Tibial nerve (tissue), 4 donors: Measurements from ENCODE around the gene CDKL5. TPM values are rescaled to one million over a fixed set of nuclear protein-coding genes. Genes with fewer than 3 reads are reported as not detected.

Source experiments
- DNase-seq, 2 donors: peaks; one replicate each; pipeline ENCODE4 v3.0.0-alpha.2; 2019; ENCODE audit warnings: low spot score in 2 of 2
- H3K27ac ChIP-seq, 4 donors: fragments of 200-600 bp; sonication (generic) in 3 of 4; one replicate each; pipeline ENCODE4 v1.5.1; 2017 to 2019; ENCODE audit warnings: mild to moderate bottlenecking in 1 of 4
- H3K27me3 ChIP-seq, 2 donors: fragments of 200-600 bp; sonication (generic) in 1 of 2; one replicate each; pipeline versions ENCODE4 v1.5.1 to v1.6.0; 2017 to 2019
- H3K36me3 ChIP-seq, 3 donors: fragments of 200-600 bp; sonication (generic); one replicate each; pipeline ENCODE4 v1.5.1; 2018 to 2019
- H3K4me1 ChIP-seq, 4 donors: fragments of 200-600 bp; sonication (generic) in 3 of 4; one replicate each; pipeline ENCODE4 v1.5.1; 2017 to 2019
- H3K4me3 ChIP-seq, 4 donors: fragments of 200-600 bp; sonication (generic) in 3 of 4; one replicate each; pipeline ENCODE4 v1.5.1; 2017 to 2019; ENCODE audit warnings: mild to moderate bottlenecking in 1 of 4, moderate library complexity in 1 of 4
- H3K9me3 ChIP-seq, 4 donors: fragments of 200-600 bp; sonication (generic) in 3 of 4; one replicate each; pipeline ENCODE4 v1.5.1; 2017 to 2019
- CTCF ChIP-seq, 5 experiments: fragments of 200-600 bp in 3 of 5; fragments of 450-650 bp in 2 of 5; sonication (generic) in 3 of 5; IDR thresholded peaks; one replicate each; pipeline ENCODE4 v1.5.1; 2016 to 2019; ENCODE audit warnings: antibody characterized with exemption in 5 of 5, mild to moderate bottlenecking in 3 of 5, moderate library complexity in 2 of 5
- EP300 ChIP-seq, 2 donors: sonication (generic); formaldehyde crosslinking; IDR thresholded peaks; one replicate each; pipeline ENCODE4 v1.6.1; 2017; ENCODE audit warnings: antibody characterized with exemption in 2 of 2, mild to moderate bottlenecking in 1 of 2
- POLR2A ChIP-seq, 2 donors: fragments of 450-650 bp; IDR thresholded peaks; one replicate each; pipeline ENCODE4 v1.6.1; 2017; ENCODE audit warnings: antibody characterized with exemption in 2 of 2, mild to moderate bottlenecking in 2 of 2, moderate library complexity in 2 of 2
- WGBS, 2 donors: methylation state at CpG; one replicate each; pipeline ENCODE4 v1.1.5; 2018; 5-methylcytosine and 5-hydroxymethylcytosine counted together
- total RNA-seq, 4 donors: library from RNA; depleted of rRNA; stranded (reverse); fragments of >200 nt; gene quantifications; one replicate each; pipeline ENCODE4 v1.1.0, GENCODE V29; 2016

The CDKL5 gene
- total RNA-seq, 4 donors from 2014 or later, result 6.1 to 7.5 (median 6.3) TPM

- TF ChIP-seq CTCF (IDR thresholded peaks at IDR 0.05), result no peak
- WGBS, 2 donors, result 87 to 96% methylated on average over 4 of the region's 4 CpGs
- no peak for DNase-seq
- no peaks in the 10 kb centered on the region for H3K9me3 ChIP-seq
- no peak overlapping the region for H3K4me3 ChIP-seq
- H3K27me3 ChIP-seq, result no peaks in the 10 kb centered on the region
- no peak overlapping the region for H3K27ac ChIP-seq
- H3K4me1 ChIP-seq, result no peaks in the 10 kb centered on the region
- no peaks in the 10 kb centered on the region for H3K36me3 ChIP-seq
Measured at GRCh38 chrX:18468599-18468998, 43.2 kb downstream of the CDKL5 start.

GRCh38 chrX:18471296-18471695 lies 45.9 kb downstream of the CDKL5 start:
- H3K27me3 ChIP-seq, result no peaks in the 10 kb centered on the region
- H3K4me1 ChIP-seq, result no peaks in the 10 kb centered on the region
- no peak overlapping the region for H3K4me3 ChIP-seq
- no peak for DNase-seq
- TF ChIP-seq EP300 (IDR thresholded peaks at IDR 0.05), result no peak
- no peak for TF ChIP-seq POLR2A (IDR thresholded peaks at IDR 0.05)
- TF ChIP-seq CTCF (IDR thresholded peaks at IDR 0.05), result no peak
- no peaks in the 10 kb centered on the region for H3K36me3 ChIP-seq
- H3K27ac ChIP-seq, result no peak overlapping the region
- WGBS, 2 donors, result 88 to 95% methylated on average over 2 of the region's 2 CpGs
- no peaks in the 10 kb centered on the region for H3K9me3 ChIP-seq

- Histone ChIP-seq H3K27me3 (no peaks in the 10 kb centered on the region), H3K9me3 (no peaks in the 10 kb centered on the region), H3K4me3 (no peak overlapping the region), H3K4me1 (no peaks in the 10 kb centered on the region), H3K36me3 (no peaks in the 10 kb centered on the region), H3K27ac (no peak overlapping the region)
- no peak for DNase-seq
- TF ChIP-seq EP300 (IDR thresholded peaks at IDR 0.05) (no peak), POLR2A (IDR thresholded peaks at IDR 0.05) (no peak), CTCF (IDR thresholded peaks at IDR 0.05) (no peak)
- 29 to 49% methylated on average over 5 of the region's 5 CpGs for WGBS, 2 donors
Measured at GRCh38 chrX:18490806-18491555, 65.6 kb downstream of the CDKL5 start.

GRCh38 chrX:18491587-18492340 lies 66.4 kb downstream of the CDKL5 start:
- no peaks in the 10 kb centered on the region for H3K36me3 ChIP-seq
- H3K27me3 ChIP-seq, result no peaks in the 10 kb centered on the region
- H3K27ac ChIP-seq, result no peak overlapping the region
- TF ChIP-seq EP300 (IDR thresholded peaks at IDR 0.05), result no peak
- no peak for TF ChIP-seq CTCF (IDR thresholded peaks at IDR 0.05)
- no peak for TF ChIP-seq POLR2A (IDR thresholded peaks at IDR 0.05)
- 79 to 93% methylated on average over 4 of the region's 4 CpGs for WGBS, 2 donors
- H3K4me1 ChIP-seq, result no peaks in the 10 kb centered on the region
- no peak overlapping the region for H3K4me3 ChIP-seq
- no peaks in the 10 kb centered on the region for H3K9me3 ChIP-seq
- no peak for DNase-seq

GRCh38 chrX:18534949-18535348 lies 109.5 kb downstream of the CDKL5 start:
- no peak for TF ChIP-seq EP300 (IDR thresholded peaks at IDR 0.05)
- TF ChIP-seq CTCF (IDR thresholded peaks at IDR 0.05), result no peak
- TF ChIP-seq POLR2A (IDR thresholded peaks at IDR 0.05), result no peak
- Histone ChIP-seq H3K27ac (no peak overlapping the region), H3K36me3 (no peaks in the 10 kb centered on the region), H3K27me3 (no peaks in the 10 kb centered on the region), H3K4me3 (no peak overlapping the region), H3K9me3 (no peaks in the 10 kb centered on the region), H3K4me1 (no peaks in the 10 kb centered on the region)
- no peak for DNase-seq
- 81% methylated on average over 2 of the region's 2 CpGs for WGBS, 2 donors
